HepG2 (cell line): ENCODE measurements around the gene PDIA5. TPM values are rescaled to one million over a fixed set of nuclear protein-coding genes. Genes with fewer than 3 reads are reported as not detected.
A peak's percentile ranks its signal among the peaks of the same experiment; 100 is the strongest.

Experiments used
- BHLHE40 ChIP-seq: IDR thresholded peaks from 2 replicates; pipeline ENCODE4 v1.6.1; 2011; ENCODE audit warnings: low read length, improper control_type of control experiment
- BRD4 ChIP-seq: sonication (generic); formaldehyde crosslinking; IDR thresholded peaks from 2 replicates; pipeline ENCODE4 v1.4.0; 2020; ENCODE audit warnings: missing genetic modification reagents
- CEBPG ChIP-seq: IDR thresholded peaks from 2 replicates; pipeline ENCODE4 v1.6.1; 2016
- ESRRA ChIP-seq: sonication (generic); formaldehyde crosslinking; IDR thresholded peaks from 2 replicates; pipeline ENCODE4 v1.5.1; 2020; ENCODE audit warnings: mild to moderate bottlenecking, low read depth, missing genetic modification reagents
- FOSL1 ChIP-seq: sonication (generic); formaldehyde crosslinking; IDR thresholded peaks from 2 replicates; pipeline ENCODE4 v1.9.0; 2021; ENCODE audit warnings: missing genetic modification reagents, borderline replicate concordance
- HDAC1 ChIP-seq: sonication (generic); formaldehyde crosslinking; IDR thresholded peaks from 2 replicates; pipeline ENCODE4 v1.5.1; 2020; ENCODE audit warnings: mild to moderate bottlenecking, missing genetic modification reagents
- JUN ChIP-seq: sonication (generic); formaldehyde crosslinking; IDR thresholded peaks from 2 replicates; pipeline ENCODE4 v1.4.0; 2020; ENCODE audit warnings: mild to moderate bottlenecking, missing genetic modification reagents
- KAT7 ChIP-seq: IDR thresholded peaks from 2 replicates; pipeline ENCODE4 v1.6.1; 2018; ENCODE audit warnings: borderline replicate concordance, missing compliant biosample characterization
- KDM4B ChIP-seq: sonication (generic); formaldehyde crosslinking; IDR thresholded peaks from 2 replicates; pipeline ENCODE4 v1.4.0; 2020; ENCODE audit warnings: missing genetic modification reagents
- MAFF ChIP-seq: IDR thresholded peaks from 2 replicates; pipeline ENCODE4 v1.6.1; 2011; ENCODE audit warnings: low read depth, low read length, improper control_type of control experiment
- MXI1 ChIP-seq: IDR thresholded peaks from 3 replicates; pipeline ENCODE4 v1.6.1; 2012; ENCODE audit warnings: low read depth, low read length, inconsistent platforms, borderline replicate concordance
- NCOR1 ChIP-seq: fragments of 200-600 bp; sonication (generic); IDR thresholded peaks from 2 replicates; pipeline ENCODE4 v1.7.0; 2017; ENCODE audit warnings: antibody characterized with exemption, low read length, borderline replicate concordance
- RORA ChIP-seq: sonication (generic); formaldehyde crosslinking; IDR thresholded peaks from 2 replicates; pipeline ENCODE4 v1.5.0; 2020; ENCODE audit warnings: mild to moderate bottlenecking, missing genetic modification reagents, moderate library complexity
- SSRP1 ChIP-seq: IDR thresholded peaks from 2 replicates; pipeline ENCODE4 v1.6.1; 2016; ENCODE audit warnings: control low read depth
- ZEB1 ChIP-seq: IDR thresholded peaks from 2 replicates; pipeline ENCODE4 v1.6.1; 2012; ENCODE audit warnings: mild to moderate bottlenecking, low read depth, inconsistent platforms; ENCODE audit not compliant: insufficient replicate concordance
- ZFP36L2 ChIP-seq: sonication (generic); formaldehyde crosslinking; IDR thresholded peaks from 2 replicates; pipeline ENCODE4 v1.4.0; 2020; ENCODE audit warnings: missing genetic modification reagents
- ZNF382 ChIP-seq: sonication (generic); formaldehyde crosslinking; IDR thresholded peaks from 2 replicates; pipeline ENCODE4 v1.5.0; 2020; ENCODE audit warnings: missing genetic modification reagents, mild to moderate bottlenecking, borderline replicate concordance
- ZNF496 ChIP-seq: sonication (generic); formaldehyde crosslinking; IDR thresholded peaks from 2 replicates; pipeline ENCODE4 v1.8.1; 2023; ENCODE audit warnings: mild to moderate bottlenecking, moderate library complexity, missing genetic modification reagents; ENCODE audit not compliant: insufficient replicate concordance
- ZNF510 ChIP-seq: sonication (generic); formaldehyde crosslinking; IDR thresholded peaks from 2 replicates; pipeline ENCODE4 v1.4.0; 2020; ENCODE audit warnings: low read depth, mild to moderate bottlenecking, missing genetic modification reagents
- ZNF615 ChIP-seq: sonication (generic); formaldehyde crosslinking; IDR thresholded peaks from 2 replicates; pipeline ENCODE4 v1.5.0; 2020; ENCODE audit warnings: mild to moderate bottlenecking, missing genetic modification reagents, borderline replicate concordance
- ZNF883 ChIP-seq: sonication (generic); formaldehyde crosslinking; IDR thresholded peaks from 2 replicates; pipeline ENCODE4 v1.5.1; 2020; ENCODE audit warnings: mild to moderate bottlenecking, missing genetic modification reagents; ENCODE audit errors: not compliant biosample characterization
- polyA plus RNA-seq, 8 experiments: library from polyadenylated mRNA; depleted of rRNA in 3 of 8; stranded (reverse) in 7 of 8; unstranded in 1 of 8; fragments of >200 nt; fragmentation: Illumina TruSeq in 4 of 8; extraction: Trizol in 4 of 8; gene quantifications; 2 replicates each; pipeline versions ENCODE4 v1.2.1 to v1.2.3, GENCODE V29; 2011 to 2016; ENCODE audit warnings: low read depth in 4 of 8, missing spikeins in 1 of 8, mixed read lengths in 1 of 8; ENCODE audit not compliant: insufficient read depth in 1 of 8
- total RNA-seq, 5 experiments: library from RNA; depleted of rRNA; stranded (reverse); fragments of >200 nt; fragmentation: Illumina TruSeq; extraction: Trizol; gene quantifications; 2 replicates each; pipeline ENCODE4 v1.2.3, GENCODE V29; 2016; ENCODE audit warnings: low read depth in 1 of 5
- TF ChIP-seq, protein P1 (sequence below): IDR thresholded peaks from 2 replicates; pipeline ENCODE4 v1.6.1; 2016; ENCODE audit warnings: missing genetic modification reagents, missing compliant biosample characterization
- TF ChIP-seq, protein P2 (sequence below): sonication (generic); formaldehyde crosslinking; IDR thresholded peaks from 2 replicates; pipeline ENCODE4 v1.5.1; 2020; ENCODE audit warnings: missing genetic modification reagents, mild to moderate bottlenecking, borderline replicate concordance

PDIA5 gene
- total and polyA plus RNA-seq, 2 of the 13 experiments (the other 11 are each of a cell fraction or from before 2014, with no cell fraction given), result 51.3 to 74.3 TPM

DNA sequence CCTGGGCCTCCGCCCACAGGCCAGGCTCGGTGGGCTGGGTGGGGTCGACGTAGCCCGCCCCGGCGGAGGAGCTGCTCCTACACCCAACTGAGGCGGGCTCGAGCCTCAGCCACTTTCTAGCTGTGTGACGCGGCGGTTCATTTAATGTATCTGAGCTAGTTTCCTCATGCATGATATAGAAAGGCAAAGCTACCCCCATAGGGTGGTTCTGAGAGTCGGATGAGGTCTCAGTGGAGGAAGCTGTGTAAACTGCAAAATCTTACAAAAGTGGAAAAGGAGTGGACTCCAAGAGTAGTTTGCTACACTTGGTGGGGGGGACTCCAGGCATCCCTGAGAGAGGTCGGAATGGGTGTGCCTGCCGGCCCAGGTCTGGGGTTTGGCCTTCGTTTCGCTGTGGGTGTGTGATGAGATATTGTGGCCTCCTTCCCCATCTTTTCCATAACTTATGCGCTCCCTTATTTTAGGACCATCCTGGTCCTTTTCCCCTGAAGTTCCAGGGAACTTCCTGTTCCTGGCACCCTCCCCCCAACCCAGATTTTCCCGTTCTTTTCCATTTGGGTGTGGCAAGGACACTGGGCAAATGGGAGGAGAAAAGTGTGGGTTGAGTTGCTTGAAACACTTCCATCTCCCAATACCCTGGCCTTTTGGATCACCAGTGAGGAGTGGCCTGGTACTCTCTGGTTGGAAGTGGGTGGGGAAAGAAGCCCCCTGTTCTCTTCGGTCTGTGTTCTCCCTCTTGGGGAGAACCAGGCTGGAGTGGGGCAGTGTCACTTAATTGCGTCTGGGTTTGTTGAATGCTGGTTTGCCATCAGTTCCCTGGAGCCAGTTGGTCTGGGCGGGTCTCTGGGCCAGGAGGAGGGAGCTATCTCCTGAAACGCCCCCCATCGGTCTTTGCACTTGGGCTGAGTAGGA, 1.1 kb downstream of the PDIA5 start (continued):
- TF ChIP-seq SSRP1 (no peak), ZNF510 (CRISPR knock-in tag) (0 out of 2 replicates have a peak, but pooled peaks have one; percentile 1), BHLHE40 (no peak), NCOR1 (no peak), MXI1 (0 out of 3 replicates have a peak, but pooled peaks have one; percentile 26), ZNF496 (CRISPR knock-in tag) (no peak), CEBPG (no peak), ESRRA (no peak), HDAC1 (CRISPR knock-in tag) (no peak), ZFP36L2 (CRISPR knock-in tag) (no peak), ZNF883 (CRISPR knock-in tag) (no peak), JUN (no peak), RORA (CRISPR knock-in tag) (no peak), ZEB1 (peak; percentile 32), ZNF615 (CRISPR knock-in tag) (no peak), FOSL1 (CRISPR knock-in tag) (no peak), KDM4B (CRISPR knock-in tag) (0 out of 2 replicates have a peak, but pooled peaks have one; percentile 27), ZNF382 (CRISPR knock-in tag) (no peak), BRD4 (CRISPR knock-in tag) (no peak), KAT7 (CRISPR knock-in tag) (no peak), MAFF (no peak)
- TF ChIP-seq, protein P1, sequence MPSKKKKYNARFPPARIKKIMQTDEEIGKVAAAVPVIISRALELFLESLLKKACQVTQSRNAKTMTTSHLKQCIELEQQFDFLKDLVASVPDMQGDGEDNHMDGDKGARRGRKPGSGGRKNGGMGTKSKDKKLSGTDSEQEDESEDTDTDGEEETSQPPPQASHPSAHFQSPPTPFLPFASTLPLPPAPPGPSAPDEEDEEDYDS (CRISPR knock-in tag), result peak; percentile 42; the same call in 1 of the 2 replicates
- TF ChIP-seq, protein P2, sequence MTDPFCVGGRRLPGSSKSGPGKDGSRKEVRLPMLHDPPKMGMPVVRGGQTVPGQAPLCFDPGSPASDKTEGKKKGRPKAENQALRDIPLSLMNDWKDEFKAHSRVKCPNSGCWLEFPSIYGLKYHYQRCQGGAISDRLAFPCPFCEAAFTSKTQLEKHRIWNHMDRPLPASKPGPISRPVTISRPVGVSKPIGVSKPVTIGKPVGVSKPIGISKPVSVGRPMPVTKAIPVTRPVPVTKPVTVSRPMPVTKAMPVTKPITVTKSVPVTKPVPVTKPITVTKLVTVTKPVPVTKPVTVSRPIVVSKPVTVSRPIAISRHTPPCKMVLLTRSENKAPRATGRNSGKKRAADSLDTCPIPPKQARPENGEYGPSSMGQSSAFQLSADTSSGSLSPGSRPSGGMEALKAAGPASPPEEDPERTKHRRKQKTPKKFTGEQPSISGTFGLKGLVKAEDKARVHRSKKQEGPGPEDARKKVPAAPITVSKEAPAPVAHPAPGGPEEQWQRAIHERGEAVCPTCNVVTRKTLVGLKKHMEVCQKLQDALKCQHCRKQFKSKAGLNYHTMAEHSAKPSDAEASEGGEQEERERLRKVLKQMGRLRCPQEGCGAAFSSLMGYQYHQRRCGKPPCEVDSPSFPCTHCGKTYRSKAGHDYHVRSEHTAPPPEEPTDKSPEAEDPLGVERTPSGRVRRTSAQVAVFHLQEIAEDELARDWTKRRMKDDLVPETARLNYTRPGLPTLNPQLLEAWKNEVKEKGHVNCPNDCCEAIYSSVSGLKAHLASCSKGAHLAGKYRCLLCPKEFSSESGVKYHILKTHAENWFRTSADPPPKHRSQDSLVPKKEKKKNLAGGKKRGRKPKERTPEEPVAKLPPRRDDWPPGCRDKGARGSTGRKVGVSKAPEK (CRISPR knock-in tag), result no peak
